Aorta (tissue), 5 donors: ENCODE results near the gene EPOP. TPM values are rescaled to one million over a fixed set of nuclear protein-coding genes. Genes with fewer than 3 reads are reported as not detected.

Source experiments
- ATAC-seq: fragments of 200-7000 bp; cut with Tn5 transposase; one replicate; pipeline ENCODE4 v1.9.1; 2022; ENCODE audit warnings: moderate library complexity; ENCODE audit not compliant: low FRiP score
- DNase-seq, 2 donors: peaks; one replicate each; pipeline ENCODE4 v3.0.0-alpha.2; 2020
- H3K27ac ChIP-seq, 2 donors: one replicate each; pipeline ENCODE4 v1.5.1; 2013; ENCODE audit warnings: low read length in 2 of 2, mild to moderate bottlenecking in 2 of 2, moderate library complexity in 2 of 2, control low read depth in 1 of 2, inconsistent platforms in 1 of 2, low read depth in 1 of 2
- H3K27me3 ChIP-seq, 2 donors: one replicate each; pipeline ENCODE4 v1.6.1; 2013; ENCODE audit warnings: control low read depth in 1 of 2, low read length in 1 of 2, mild to moderate bottlenecking in 1 of 2, moderate library complexity in 1 of 2; ENCODE audit not compliant: insufficient read depth in 2 of 2, control insufficient read depth in 1 of 2
- H3K36me3 ChIP-seq, 2 donors: one replicate each; pipeline ENCODE4 v1.6.1; 2013; ENCODE audit warnings: control low read depth in 1 of 2, low read length in 1 of 2, mild to moderate bottlenecking in 1 of 2; ENCODE audit not compliant: insufficient read depth in 2 of 2, control insufficient read depth in 1 of 2
- H3K4me1 ChIP-seq, 2 donors: one replicate each; pipeline ENCODE4 v1.6.1; 2013; ENCODE audit warnings: low read length in 2 of 2, control low read depth in 1 of 2, mild to moderate bottlenecking in 1 of 2, moderate library complexity in 1 of 2; ENCODE audit not compliant: insufficient read depth in 2 of 2, control insufficient read depth in 1 of 2
- H3K4me3 ChIP-seq, 2 donors: one replicate each; pipeline ENCODE4 v1.5.1; 2013; ENCODE audit warnings: low read length in 2 of 2, control low read depth in 1 of 2, mild to moderate bottlenecking in 1 of 2
- H3K9me3 ChIP-seq: one replicate; pipeline ENCODE4 v1.6.1; 2013; ENCODE audit warnings: mild to moderate bottlenecking, low read length; ENCODE audit not compliant: control insufficient read depth
- WGBS, 2 donors: extraction: QIAGEN DNeasy Blood & Tissue Kit; methylation state at CpG; one replicate each; pipeline ENCODE4 v1.1.7; 2013; 5-methylcytosine and 5-hydroxymethylcytosine counted together
- intact Hi-C, 2 donors: fragments of 100-400 bp; cut with DNase I; formaldehyde crosslinking; loops; one replicate each; pipeline versions ENCODE4 v1.14.2 to v1.15.0; 2022
- polyA plus RNA-seq, 2 donors: library from polyadenylated mRNA; stranded (reverse); fragments of 200-250 nt; gene quantifications; one replicate each; pipeline ENCODE4 v1.2.3, GENCODE V29; 2013
- total RNA-seq, 2 donors: library from RNA; stranded (reverse); fragmentation: NEBNext Ultra II Directional; extraction: Animal tissue kit (Norgen Biotek cat#: 25700); gene quantifications; one replicate each; pipeline ENCODE4 v1.2.1, GENCODE V29; 2021
- donor health status: healthy with polysubstance abuse.
- donor health status: Bipolar disorder and iron deficiency.
- donor health status: DM: no; HTN: no; CAD: no.
- donor health status: DM: no; HTN: no; CAD: no.
- donor health status: DM: yes; HTN: yes; CAD: no.

The EPOP gene
- total and polyA plus RNA-seq, 4 donors: 0.64 to 1.5 (median 1.3) TPM; not detected in 1

- WGBS, 2 donors: 76 to 89% methylated on average over 7 of the region's 7 CpGs
- Histone ChIP-seq H3K9me3 (no peaks in the 10 kb centered on the region), H3K36me3 (no peaks in the 10 kb centered on the region), H3K4me1 (no peaks in the 10 kb centered on the region), H3K27me3 (no peaks in the 10 kb centered on the region), H3K27ac (no peak overlapping the region), H3K4me3 (no peak overlapping the region)
- no peak for ATAC-seq
- intact Hi-C loops: no loop called here
- DNase-seq: peak; percentile 2 to 6
Observed at GRCh38 chr17:38659415-38659814, 15.3 kb downstream of the EPOP start.

GRCh38 chr17:38658741-38659345 lies 15.9 kb downstream of the EPOP start:
- Histone ChIP-seq H3K4me1 (no peaks in the 10 kb centered on the region), H3K36me3 (no peaks in the 10 kb centered on the region), H3K27me3 (no peaks in the 10 kb centered on the region), H3K4me3 (no peak overlapping the region), H3K9me3 (no peaks in the 10 kb centered on the region), H3K27ac (no peak overlapping the region)
- DNase-seq (peak; percentile 65 to 69), ATAC-seq (no peak)
- intact Hi-C loops: no loop called here
- 45% methylated on average over 12 to 13 of the region's 13 CpGs for whole genome bisulfite sequencing, 2 donors

GRCh38 chr17:38657824-38658740 lies 16.7 kb downstream of the EPOP start:
- Histone ChIP-seq H3K9me3 (no peaks in the 10 kb centered on the region), H3K36me3 (no peaks in the 10 kb centered on the region), H3K4me3 (no peak overlapping the region), H3K27ac (no peak overlapping the region), H3K27me3 (no peaks in the 10 kb centered on the region), H3K4me1 (no peaks in the 10 kb centered on the region)
- WGBS, 2 donors: 85 to 89% methylated on average over 15 of the region's 15 CpGs
- no peak for ATAC-seq
- intact Hi-C loops: no loop called here
- peak; percentile 3 to 51 for DNase-seq

DNA sequence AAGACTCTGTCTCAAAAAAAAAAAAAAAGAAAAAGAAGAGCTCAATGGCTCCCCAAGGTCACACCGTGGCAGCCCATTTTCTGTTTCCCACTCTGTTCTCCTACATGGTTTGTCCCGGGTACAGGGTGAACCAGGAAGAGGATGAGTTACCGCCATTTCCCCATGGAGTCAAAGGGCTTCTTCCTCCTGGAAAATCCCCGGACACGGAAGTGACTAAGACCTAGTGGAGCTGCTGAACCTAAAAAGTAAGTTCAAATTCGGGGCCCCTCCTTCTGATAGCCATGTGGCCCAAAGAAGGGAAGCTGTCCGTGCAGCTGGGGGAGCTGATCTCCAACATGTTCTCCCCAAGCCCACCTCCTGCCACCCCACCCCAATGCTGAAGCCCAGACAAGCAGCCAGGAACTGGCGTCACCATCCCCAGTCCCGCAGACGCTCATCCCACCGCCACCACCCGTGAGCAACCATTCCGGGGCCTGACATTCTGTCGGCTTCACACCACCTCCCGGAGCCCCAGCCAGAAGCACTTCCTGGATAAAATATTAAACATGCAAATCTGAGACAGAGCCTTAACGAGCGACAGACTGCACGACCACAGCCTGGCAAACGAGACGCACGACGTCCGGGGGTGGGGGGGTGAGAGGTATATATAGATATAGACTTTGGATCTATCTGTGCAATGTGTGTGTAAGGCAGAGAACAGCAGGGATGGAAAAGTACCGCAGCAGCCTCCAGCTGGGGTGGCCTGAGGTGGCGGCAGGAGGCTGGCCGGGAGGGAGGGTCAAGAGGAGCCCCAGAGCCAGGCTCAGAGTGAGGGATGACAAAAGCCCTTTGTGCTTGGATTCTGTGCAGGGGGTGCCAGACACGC lies 17.6 kb downstream of the EPOP start:
- intact Hi-C loops: no loop called here
- WGBS, 2 donors: 69 to 75% methylated on average over 27 of the region's 27 CpGs
- no peaks in the 10 kb centered on the region for H3K9me3 ChIP-seq
- H3K27ac ChIP-seq: no peak overlapping the region
- H3K4me1 ChIP-seq: no peaks in the 10 kb centered on the region
- H3K36me3 ChIP-seq: no peaks in the 10 kb centered on the region
- no peaks in the 10 kb centered on the region for H3K27me3 ChIP-seq
- H3K4me3 ChIP-seq: no peak overlapping the region
- DNase-seq: peak in 1 of 2 donors; percentile 61
- no peak for ATAC-seq

GRCh38 chr17:38654411-38655398 lies 20.1 kb downstream of the EPOP start:
- 32 to 33% methylated on average over 21 of the region's 21 CpGs for WGBS, 2 donors
- Histone ChIP-seq H3K27ac (no peak overlapping the region), H3K36me3 (no peaks in the 10 kb centered on the region), H3K4me1 (no peaks in the 10 kb centered on the region), H3K9me3 (no peaks in the 10 kb centered on the region), H3K4me3 (no peak overlapping the region), H3K27me3 (no peaks in the 10 kb centered on the region)
- intact Hi-C loops: no loop called here
- DNase-seq: peak in 1 of 2 donors; percentile 21
- ATAC-seq: no peak

GRCh38 chr17:38653679-38654078 lies 21.1 kb downstream of the EPOP start:
- no peaks in the 10 kb centered on the region for H3K9me3 ChIP-seq
- H3K4me1 ChIP-seq: no peaks in the 10 kb centered on the region
- no peaks in the 10 kb centered on the region for H3K27me3 ChIP-seq
- 84 to 86% methylated on average over 5 of the region's 5 CpGs for WGBS, 2 donors
- DNase-seq (no peak), ATAC-seq (no peak)
- H3K4me3 ChIP-seq: no peak overlapping the region
- no peak overlapping the region for H3K27ac ChIP-seq
- intact Hi-C loops: no loop called here
- H3K36me3 ChIP-seq: no peaks in the 10 kb centered on the region

GRCh38 chr17:38653230-38653629 lies 21.5 kb downstream of the EPOP start:
- H3K4me1 ChIP-seq: no peaks in the 10 kb centered on the region
- H3K36me3 ChIP-seq: no peaks in the 10 kb centered on the region
- 94 to 100% methylated on average over 1 of the region's 1 CpG for WGBS, 2 donors
- no peaks in the 10 kb centered on the region for H3K27me3 ChIP-seq
- ATAC-seq: no peak
- no peaks in the 10 kb centered on the region for H3K9me3 ChIP-seq
- no peak for DNase-seq
- intact Hi-C loops: no loop called here
- H3K4me3 ChIP-seq: no peak overlapping the region
- no peak overlapping the region for H3K27ac ChIP-seq
